K562 (cell line): ENCODE data around the gene SPATC1L. TPM values are rescaled to one million over a fixed set of nuclear protein-coding genes. Genes with fewer than 3 reads are reported as not detected.

Experiments used
- ATAC-seq: fragments of 200-7000 bp; cut with Tn5 transposase; 3 replicates; pipeline ENCODE4 v1.9.1; 2020; ENCODE audit warnings: moderate library complexity
- BruUV-seq: library from RNA; stranded (reverse); fragments of 400-500 nt; replicated peaks from 2 replicates; lab custom pipeline; 2021; lab: Mats Ljungman, UMichigan
- CTCF ChIA-PET: fragments of 300-600 bp; formaldehyde crosslinking; extraction: SDS; loops from one replicate; lab custom pipeline; 2021; ENCODE audit warnings: low intra/inter-chr PET ratio; lab: Yijun Ruan, JAX
- POLR2A ChIA-PET: fragments of 300-600, 350-650 bp; sonication (Branson Sonifier 250); formaldehyde crosslinking; extraction: SDS; loops from one replicate; lab custom pipeline; 2021; ENCODE audit warnings: antibody characterized with exemption, inconsistent platforms; lab: Yijun Ruan, JAX
- DNase-seq, 4 experiments: peaks; one replicate each; pipeline versions ENCODE4 v3.0.0 to v3.0.0-alpha.2; 2011 to 2018; ENCODE audit warnings: low spot score in 3 of 4, mixed read lengths in 3 of 4; ENCODE audit errors: extremely low read depth in 1 of 4
- FAIRE-seq: peaks from 2 replicates; lab custom pipeline; 2011; peaks lifted over from hg19 to GRCh38; lab: Jason Lieb, UNC
- H2AFZ ChIP-seq: 2 replicates; pipeline ENCODE4 v1.6.0; 2011; ENCODE audit warnings: low read depth, low read length, control low read depth, inconsistent platforms
- H3K27ac ChIP-seq: fragments of 200-600 bp; 3 replicates; pipeline ENCODE4 v1.8.0; 2011; ENCODE audit warnings: low read depth, mild to moderate bottlenecking, control low read depth, inconsistent platforms, low read length, moderate library complexity, mixed read lengths; ENCODE audit errors: extremely low read depth
- H3K27me3 ChIP-seq, 2 experiments: fragments of 300-600 bp in 1 of 2; 2 replicates in 1 of 2; 3 replicates in 1 of 2; pipeline versions ENCODE4 v1.6.0 to v1.8.0; 2011; ENCODE audit warnings: inconsistent platforms in 2 of 2, low read length in 2 of 2, mild to moderate bottlenecking in 1 of 2, mixed read lengths in 1 of 2, moderate library complexity in 1 of 2; ENCODE audit not compliant: control insufficient read depth in 2 of 2, insufficient read depth in 2 of 2
- H3K36me3 ChIP-seq: fragments of 300-600 bp; 3 replicates; pipeline ENCODE4 v1.8.0; 2011; ENCODE audit warnings: mild to moderate bottlenecking, low read length, inconsistent platforms; ENCODE audit not compliant: control insufficient read depth, insufficient read depth
- H3K4me1 ChIP-seq, 2 experiments: fragments of 200-600 bp in 1 of 2; replicated peaks in 1 of 2; 2 replicates in 1 of 2; 3 replicates in 1 of 2; pipeline versions ENCODE4 v1.5.1 to v1.8.0; 2011; ENCODE audit warnings: inconsistent platforms in 2 of 2, low read length in 2 of 2, mild to moderate bottlenecking in 1 of 2, mixed read lengths in 1 of 2, moderate library complexity in 1 of 2; ENCODE audit not compliant: control insufficient read depth in 2 of 2, insufficient read depth in 2 of 2
- H3K4me2 ChIP-seq: 2 replicates; pipeline ENCODE4 v1.6.1; 2011; ENCODE audit warnings: low read length, control low read depth, inconsistent platforms, mixed read lengths; ENCODE audit not compliant: insufficient read depth
- H3K4me3 ChIP-seq: fragments of 200-600 bp; sonication (generic), shearing (Covaris generic); 2 replicates; pipeline ENCODE4 v1.5.1; 2016; ENCODE audit warnings: control low read depth, inconsistent platforms
- H3K79me2 ChIP-seq: fragments of 200-600 bp; 3 replicates; pipeline ENCODE4 v1.8.0; 2011; ENCODE audit warnings: low read length, inconsistent platforms; ENCODE audit not compliant: control insufficient read depth, insufficient read depth
- H3K9ac ChIP-seq, 2 experiments: 2 replicates each; pipeline versions ENCODE4 v1.6.0 to v1.6.1; 2011; ENCODE audit warnings: low read depth in 2 of 2, low read length in 2 of 2, control low read depth in 1 of 2, inconsistent platforms in 1 of 2, mild to moderate bottlenecking in 1 of 2, mixed read lengths in 1 of 2; ENCODE audit not compliant: insufficient read depth in 1 of 2
- H3K9me1 ChIP-seq: one replicate; pipeline ENCODE4 v1.6.0; 2011; ENCODE audit warnings: inconsistent platforms, mild to moderate bottlenecking, low read length, moderate library complexity; ENCODE audit not compliant: control insufficient read depth, insufficient read depth
- H3K9me3 ChIP-seq: replicated peaks from 2 replicates; pipeline ENCODE4 v1.5.1; 2011; ENCODE audit warnings: low read depth, low read length, inconsistent platforms; ENCODE audit not compliant: control insufficient read depth, insufficient read depth
- H4K20me1 ChIP-seq: replicated peaks from 2 replicates; pipeline ENCODE4 v1.6.1; 2011; ENCODE audit warnings: low read length, inconsistent platforms, mixed read lengths; ENCODE audit not compliant: control insufficient read depth, insufficient read depth
- POLR2G ChIP-seq: fragments of 200-400 bp; formaldehyde crosslinking; IDR thresholded peaks from 2 replicates; pipeline ENCODE4 v1.6.1; 2017; ENCODE audit warnings: low read depth, mild to moderate bottlenecking, antibody characterized with exemption, low read length, moderate library complexity
- ZNF280B ChIP-seq: fragments of 250-450 bp; sonication (Bioruptor Pico); IDR thresholded peaks from 2 replicates; pipeline ENCODE4 v1.5.1; 2021; ENCODE audit warnings: mild to moderate bottlenecking
- WGBS: fragments of 100-300 bp; shearing (Covaris generic); methylation state at CpG from one replicate; pipeline ENCODE4 v1.1.6; 2016; ENCODE audit warnings: low coverage, mixed read lengths; ENCODE audit not compliant: insufficient coverage; ENCODE audit errors: missing lambda C conversion rate; 5-methylcytosine and 5-hydroxymethylcytosine counted together
- in situ Hi-C: fragments of 300-500 bp; cut with MboI; formaldehyde crosslinking; loops from 4 replicates; pipeline ENCODE4 v1.15.0; 2018; ENCODE audit warnings: inconsistent platforms, mixed read lengths
- intact Hi-C: fragments of 100-400 bp; cut with micrococcal nuclease; formaldehyde crosslinking; loops from 2 replicates; pipeline ENCODE4 v1.14.2; 2022
- polyA plus RNA-seq, 8 experiments: library from polyadenylated mRNA; depleted of rRNA in 4 of 8; stranded (reverse) in 5 of 8; unstranded in 3 of 8; fragments of >200 nt; fragmentation: Nextera tagmentation in 2 of 8; fragmentation: Illumina TruSeq in 1 of 8; extraction: Ambion mirVana in 2 of 8; extraction: Trizol in 1 of 8; gene quantifications; 2 replicates each; pipeline versions ENCODE4 v1.2.1 to v1.2.3, GENCODE V29; 2011 to 2014; ENCODE audit warnings: inconsistent platforms in 1 of 8, missing spikeins in 1 of 8
- total RNA-seq, 7 experiments: library from RNA; depleted of rRNA in 6 of 7; stranded (reverse); fragments of >200 nt in 6 of 7; fragmentation: Illumina TruSeq in 2 of 7; extraction: Trizol in 2 of 7; gene quantifications; 2 replicates each; pipeline versions ENCODE4 v1.2.1 to v1.2.3, GENCODE V29; 2011 to 2021; ENCODE audit warnings: low replicate concordance in 1 of 7

The SPATC1L gene
- total and polyA plus RNA-seq, 9 of the 15 experiments (the other 6 are each of a cell fraction or from before 2014, with no cell fraction given): 0.14 to 121 (median 34.0) TPM; not detected in 1

GRCh38 chr21:46151261-46151988 lies 32.8 kb downstream of the SPATC1L start:
- Histone ChIP-seq H3K9me3 (no peaks in the 10 kb centered on the region), H3K27ac (no peak overlapping the region), H3K4me1 (peaks cover 15 to 83% of the 10 kb centered on the region in 2 experiments), H4K20me1 (no peaks in the 10 kb centered on the region), H3K4me2 (no peak overlapping the region), H3K9ac (peak overlapping the region in 1 of 2 experiments; percentile 63; a peak in 2 of 4 replicates), H3K9me1 (no peaks in the 10 kb centered on the region), H3K36me3 (peaks cover 8% of the 10 kb centered on the region; the same call in 2 of the 3 replicates), H3K27me3 (no peaks in the 10 kb centered on the region), H3K4me3 (no peak overlapping the region), H3K79me2 (no peaks in the 10 kb centered on the region; the same call in 2 of the 3 replicates), H2AFZ (no peak overlapping the region)
- DNase-seq: no peak
- 87% methylated on average over 39 of the region's 47 CpGs for WGBS
- BruUV-seq: no TSS peak
- ChIA-PET CTCF (no interaction called here), POLR2A (no interaction called here)
- FAIRE-seq: no peak
- peak; percentile 23 for TF ChIP-seq POLR2G
- no peak for TF ChIP-seq ZNF280B (CRISPR knock-in tag)
- ATAC-seq: no peak
- intact Hi-C loops: loop anchor here (5.0 kb wide), 1 partner anchor 76 kb away; the partner anchor contains the start of gene LSS
- in situ Hi-C loops: no loop called here
